HG03460 (cell line): ENCODE measurements around the gene ATRAID.

Experiments used
- ATAC-seq: cut with Tn5 transposase; IDR thresholded peaks from one replicate; pipeline ENCODE4 v1.9.1; 2021; ENCODE audit not compliant: unreplicated experiment

Gene ATRAID

GRCh38 chr2:27217173-27218121 lies 5.6 kb downstream of the ATRAID start, which contains the start of gene CAD:
Gene CAD, plus strand, starts transcription at chr2:27217369. Its CDS starts 183 bp downstream, at chr2:27217552.
- ATAC-seq: peak; percentile 79

- ATAC-seq: no peak
These were observed 6.8 kb downstream of the ATRAID start for GRCh38 chr2:27218614-27219013.

- ATAC-seq: no peak
These were observed 7.2 kb downstream of the ATRAID start for GRCh38 chr2:27219091-27219490.

- ATAC-seq: no peak
These were observed 8.2 kb downstream of the ATRAID start for GRCh38 chr2:27220091-27220490.

- no peak for ATAC-seq
These were observed 9.3 kb downstream of the ATRAID start for GRCh38 chr2:27221166-27221565.

- ATAC-seq: no peak
These were observed 10.6 kb downstream of the ATRAID start for GRCh38 chr2:27222407-27222806.

GRCh38 chr2:27223416-27223815 lies 11.6 kb downstream of the ATRAID start:
- no peak for ATAC-seq

GRCh38 chr2:27225526-27225925 lies 13.7 kb downstream of the ATRAID start:
- ATAC-seq: no peak

GRCh38 chr2:27227501-27227900 lies 15.7 kb downstream of the ATRAID start:
- no peak for ATAC-seq

- ATAC-seq: no peak
These were observed 20.1 kb downstream of the ATRAID start for GRCh38 chr2:27231921-27232320.

- no peak for ATAC-seq
These were observed 21.5 kb downstream of the ATRAID start for GRCh38 chr2:27233341-27233740.

- no peak for ATAC-seq
These were observed 24.3 kb downstream of the ATRAID start for GRCh38 chr2:27236136-27236535.

GRCh38 chr2:27236626-27237025 lies 24.8 kb downstream of the ATRAID start:
- ATAC-seq: no peak

GRCh38 chr2:27237341-27237945 lies 25.6 kb downstream of the ATRAID start:
- ATAC-seq: no peak

GRCh38 chr2:27238976-27239375 lies 27.1 kb downstream of the ATRAID start:
- no peak for ATAC-seq

GRCh38 chr2:27240406-27240805 lies 28.6 kb downstream of the ATRAID start:
- no peak for ATAC-seq

- ATAC-seq: no peak
These were observed 30.1 kb downstream of the ATRAID start for GRCh38 chr2:27241761-27242613.

GRCh38 chr2:27242614-27242951 lies 30.7 kb downstream of the ATRAID start:
- ATAC-seq: no peak

GRCh38 chr2:27243391-27244130 lies 31.7 kb downstream of the ATRAID start:
- no peak for ATAC-seq

- no peak for ATAC-seq
These were observed 33.3 kb downstream of the ATRAID start for GRCh38 chr2:27245116-27245515.

GRCh38 chr2:27245626-27246025 lies 33.8 kb downstream of the ATRAID start:
- no peak for ATAC-seq
